GM12874 (cell line): ENCODE measurements around the gene DRICH1.

Experiments
- TF ChIP-seq, protein P1 (sequence below): IDR thresholded peaks from 2 replicates; pipeline ENCODE4 v1.5.1; 2011; ENCODE audit warnings: low read depth, mild to moderate bottlenecking, control low read depth, low read length, moderate library complexity; ENCODE audit not compliant: insufficient read depth

The DRICH1 gene

DNA sequence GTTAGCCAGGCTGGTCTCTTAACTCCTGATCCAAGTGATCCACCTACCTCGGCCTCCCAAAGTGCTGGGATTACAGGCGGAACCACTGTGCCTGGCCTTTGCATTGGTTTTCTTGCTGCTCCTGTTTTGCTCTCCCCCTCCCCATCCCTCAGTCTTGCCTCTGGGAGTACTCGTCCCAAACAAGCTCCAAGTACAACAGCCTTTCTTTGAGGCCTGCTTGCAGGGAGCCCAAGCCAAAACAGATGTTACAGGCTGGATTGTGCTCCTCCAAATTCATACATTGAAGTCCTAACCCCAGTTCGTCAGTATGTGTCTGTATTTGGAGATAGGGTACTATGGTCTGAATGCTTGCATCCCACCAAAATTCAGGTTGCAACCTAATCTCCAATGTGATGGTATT, 60.6 kb downstream of the DRICH1 start:
- TF ChIP-seq, protein P1, sequence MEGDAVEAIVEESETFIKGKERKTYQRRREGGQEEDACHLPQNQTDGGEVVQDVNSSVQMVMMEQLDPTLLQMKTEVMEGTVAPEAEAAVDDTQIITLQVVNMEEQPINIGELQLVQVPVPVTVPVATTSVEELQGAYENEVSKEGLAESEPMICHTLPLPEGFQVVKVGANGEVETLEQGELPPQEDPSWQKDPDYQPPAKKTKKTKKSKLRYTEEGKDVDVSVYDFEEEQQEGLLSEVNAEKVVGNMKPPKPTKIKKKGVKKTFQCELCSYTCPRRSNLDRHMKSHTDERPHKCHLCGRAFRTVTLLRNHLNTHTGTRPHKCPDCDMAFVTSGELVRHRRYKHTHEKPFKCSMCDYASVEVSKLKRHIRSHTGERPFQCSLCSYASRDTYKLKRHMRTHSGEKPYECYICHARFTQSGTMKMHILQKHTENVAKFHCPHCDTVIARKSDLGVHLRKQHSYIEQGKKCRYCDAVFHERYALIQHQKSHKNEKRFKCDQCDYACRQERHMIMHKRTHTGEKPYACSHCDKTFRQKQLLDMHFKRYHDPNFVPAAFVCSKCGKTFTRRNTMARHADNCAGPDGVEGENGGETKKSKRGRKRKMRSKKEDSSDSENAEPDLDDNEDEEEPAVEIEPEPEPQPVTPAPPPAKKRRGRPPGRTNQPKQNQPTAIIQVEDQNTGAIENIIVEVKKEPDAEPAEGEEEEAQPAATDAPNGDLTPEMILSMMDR = no peak

DNA sequence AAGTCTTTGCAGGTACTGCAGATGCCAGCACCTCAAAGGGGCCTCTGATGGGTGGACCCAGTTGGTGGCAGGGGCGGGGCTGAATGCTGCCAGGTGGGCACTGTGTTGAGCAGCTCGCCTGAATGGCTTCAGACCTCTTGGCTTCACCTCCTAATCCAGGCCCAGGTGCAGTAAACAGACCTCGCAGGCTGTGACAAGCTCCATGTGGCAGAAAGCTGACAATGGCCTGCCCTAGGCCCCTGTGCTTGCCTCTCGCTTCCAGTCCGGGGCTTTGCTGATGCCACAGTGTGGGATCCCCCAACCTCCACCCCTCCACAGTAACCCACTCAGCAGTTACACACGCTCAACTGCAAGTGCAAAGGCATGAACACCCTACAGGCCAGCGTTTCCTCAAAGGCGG, 61.4 kb downstream of the DRICH1 start:
- TF ChIP-seq, protein P1 = no peak

GRCh38 chr22:23569716-23570115, 62.4 kb downstream of the DRICH1 start:
- TF ChIP-seq, protein P1 = no peak

- TF ChIP-seq, protein P1 = no peak
Measured at GRCh38 chr22:23569291-23569690, 62.8 kb downstream of the DRICH1 start.

- TF ChIP-seq, protein P1 = no peak
Measured at GRCh38 chr22:23566705-23567475, 65.2 kb downstream of the DRICH1 start.

- TF ChIP-seq, protein P1 = no peak
Measured at GRCh38 chr22:23565915-23566704, 66.0 kb downstream of the DRICH1 start.

DNA sequence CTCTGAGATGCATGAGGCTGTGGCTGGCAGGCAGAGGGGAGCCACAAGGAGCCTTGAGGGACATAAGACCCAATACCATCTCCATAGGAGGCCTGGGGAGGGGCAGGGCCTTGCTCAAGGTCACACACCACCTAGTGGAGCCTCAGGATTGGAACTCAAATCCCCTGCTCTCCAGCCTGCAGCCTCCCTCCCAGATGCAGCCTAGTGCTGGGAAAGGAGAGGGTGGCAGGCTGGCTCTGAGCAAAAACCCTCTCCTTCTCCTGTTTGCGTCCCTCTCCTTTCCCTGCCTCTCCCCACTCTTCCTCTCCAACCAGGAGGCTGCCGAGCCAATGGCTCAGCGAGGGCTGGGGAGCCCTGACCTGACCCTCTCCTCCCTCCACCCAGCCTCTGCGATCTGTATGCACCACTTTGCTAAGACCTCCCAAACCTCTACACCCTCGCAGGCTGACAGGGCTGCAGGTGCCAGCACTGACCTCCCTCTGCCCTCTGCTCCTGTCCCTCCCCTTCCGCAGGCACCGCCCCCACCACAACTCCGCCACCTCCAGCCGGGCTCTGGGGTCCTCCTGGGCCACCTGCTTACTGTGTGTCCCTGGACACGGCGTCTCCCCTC, 66.7 kb downstream of the DRICH1 start:
- TF ChIP-seq, protein P1 = no peak
